ENCODE measurements around the gene RBM20. TPM values are rescaled to one million over a fixed set of nuclear protein-coding genes. Genes with fewer than 3 reads are reported as not detected.

The RBM20 gene
- total and polyA plus RNA-seq, 2 of the 13 experiments (the other 11 are each of a cell fraction or from before 2014, with no cell fraction given): 0.02 to 0.22 TPM

DNA sequence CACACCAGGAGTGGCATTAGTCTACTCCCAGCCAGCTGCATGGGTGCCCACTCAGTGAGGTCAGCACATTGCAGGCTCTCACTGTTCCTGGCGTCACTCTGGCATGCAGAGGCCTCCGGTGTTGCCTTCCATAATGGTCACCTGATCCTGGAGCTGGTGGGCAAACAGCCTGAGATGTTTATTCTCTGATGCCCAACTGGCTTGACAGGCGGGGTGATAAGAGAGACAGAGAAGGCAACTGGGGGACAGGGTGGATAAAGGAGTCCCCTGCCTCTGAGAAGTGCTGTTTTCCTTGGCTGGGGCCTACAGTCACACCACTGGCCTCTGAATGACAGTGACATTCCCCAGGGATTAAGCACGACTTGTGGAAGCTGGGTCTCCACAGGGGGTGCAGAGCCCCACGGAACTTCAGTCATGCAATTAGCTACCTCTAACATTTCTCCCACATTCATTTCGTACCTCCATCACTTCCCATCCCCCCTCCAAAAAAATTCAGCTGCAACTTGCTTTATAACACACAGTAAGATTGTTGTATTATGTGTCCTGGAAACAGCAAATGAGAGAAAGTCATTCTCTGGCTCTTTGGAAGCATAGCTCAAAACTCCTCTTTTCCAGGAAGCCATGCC is 7.1 kb upstream of the RBM20 start (continued):
- TF ChIP-seq, protein P1, sequence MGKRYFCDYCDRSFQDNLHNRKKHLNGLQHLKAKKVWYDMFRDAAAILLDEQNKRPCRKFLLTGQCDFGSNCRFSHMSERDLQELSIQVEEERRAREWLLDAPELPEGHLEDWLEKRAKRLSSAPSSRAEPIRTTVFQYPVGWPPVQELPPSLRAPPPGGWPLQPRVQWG (CRISPR knock-in tag; IDR thresholded peaks at IDR 0.05; ENCODE audit: borderline replicate concordance, low read depth): no peak
- TF ChIP-seq ZNF766 (CRISPR knock-in tag; IDR thresholded peaks at IDR 0.05; ENCODE audit: borderline replicate concordance) (no peak), HNF1A (IDR thresholded peaks at IDR 0.05; ENCODE audit: low read depth) (no peak), HNF1A (CRISPR knock-in tag; IDR thresholded peaks at IDR 0.05; ENCODE audit: borderline replicate concordance) (no peak), MZF1 (CRISPR knock-in tag; IDR thresholded peaks at IDR 0.05; ENCODE audit: borderline replicate concordance) (no peak), ZNF234 (CRISPR knock-in tag; conservative IDR thresholded peaks at IDR 0.05) (no peak), ATRX (CRISPR knock-in tag; IDR thresholded peaks at IDR 0.05; ENCODE audit: borderline replicate concordance) (no peak)

GRCh38 chr10:110637558-110638053 is 6.5 kb upstream of the RBM20 start:
- ATAC-seq (no peak), DNase-seq (ENCODE audit: low spot score) (no peak), FAIRE-seq (no peak)
- Histone ChIP-seq H3K36me3 (replicated peaks in 1 of 2; ENCODE audit: control insufficient read depth in 1 of 2, insufficient read depth in 2 of 2, low read length in 2 of 2) (no peaks in the 10 kb centered on the region), H4K20me1 (ENCODE audit: insufficient read depth, low read length) (no peaks in the 10 kb centered on the region), H3K79me2 (ENCODE audit: insufficient read depth, low read length) (no peaks in the 10 kb centered on the region), H3K4me3 (replicated peaks in 1 of 3; ENCODE audit: insufficient read depth in 1 of 3, low read depth in 2 of 3, low read length in 3 of 3) (no peak overlapping the region), H3K27me3 (ENCODE audit: control insufficient read depth in 1 of 2, insufficient read depth in 2 of 2, low read length in 2 of 2) (peaks cover 0 to 21% of the 10 kb centered on the region in 2 experiments; a peak in 3 of 5 replicates), H3K27ac (ENCODE audit: extremely low read length, insufficient read depth, low read length) (no peak overlapping the region), H2AFZ (ENCODE audit: low read length) (no peak overlapping the region), H3K9ac (ENCODE audit: insufficient read depth, low read depth, low read length) (no peak overlapping the region), H3K4me1 (ENCODE audit: insufficient read depth, low read length) (peaks cover 6% of the 10 kb centered on the region), H3K9me3 (ENCODE audit: low read length) (no peaks in the 10 kb centered on the region), H3K4me2 (ENCODE audit: low read depth, low read length) (no peak overlapping the region)
- WGBS (ENCODE audit: low lambda C conversion rate): 23% methylated on average over 10 of the region's 10 CpGs
- in situ Hi-C loops (cut with HindIII; ENCODE audit: extremely low pct_ligation_motif_present, low pct_unique_long_range_greater_than_20kb) (no loop called here), intact Hi-C loops (cut with micrococcal nuclease; ENCODE audit: unreplicated experiment) (no loop called here)
- ChIA-PET CTCF (ENCODE audit: low intra/inter-chr PET ratio, low total read pairs) (no interaction called here), POLR2A (no interaction called here)
- TF ChIP-seq ZFP90 (CRISPR knock-in tag; IDR thresholded peaks at IDR 0.05; ENCODE audit: borderline replicate concordance) (no peak), ZNF142 (CRISPR knock-in tag; IDR thresholded peaks at IDR 0.05) (peak; percentile 94)
- no TSS peak for BruUV-seq (replicated peaks)
